ENCODE data around the gene OR1F1. TPM values are rescaled to one million over a fixed set of nuclear protein-coding genes. Genes with fewer than 3 reads are reported as not detected.

Gene OR1F1
- total RNA-seq, 1 experiment from 2014 or later = not detected

DNA sequence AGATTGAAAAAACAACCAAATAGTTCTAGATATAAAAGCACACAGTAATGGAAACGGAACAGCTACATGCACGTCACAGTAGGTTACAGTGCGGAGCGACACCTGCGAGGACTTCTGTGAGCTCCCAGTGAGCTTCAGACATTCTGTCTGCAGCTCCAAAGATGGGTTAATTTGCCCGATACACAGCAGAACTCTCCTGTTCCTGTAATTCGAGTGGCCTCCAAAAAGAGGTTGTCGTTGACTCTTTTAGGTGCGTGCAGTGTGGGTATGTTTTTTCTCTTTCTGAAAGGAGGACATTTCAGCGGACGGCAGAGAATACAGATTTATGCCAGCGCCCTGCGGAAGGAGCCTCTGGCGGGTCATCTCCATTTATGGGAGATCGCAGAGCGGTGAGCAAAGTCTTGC, 2.9 kb downstream of the OR1F1 start:
- no peak for DNase-seq
- no TSS peak for BruUV-seq (replicated peaks)
- ChIA-PET POLR2A (no interaction called here), CTCF (no interaction called here)
- H3K4me3 ChIP-seq (ENCODE audit: low read depth, low read length) = no peak overlapping the region; the same call in 1 of the 2 replicates
- H3K4me3 Mint-ChIP-seq (ENCODE audit: unreplicated experiment) = peak overlapping the region; percentile 66
- TF ChIP-seq, protein P1, sequence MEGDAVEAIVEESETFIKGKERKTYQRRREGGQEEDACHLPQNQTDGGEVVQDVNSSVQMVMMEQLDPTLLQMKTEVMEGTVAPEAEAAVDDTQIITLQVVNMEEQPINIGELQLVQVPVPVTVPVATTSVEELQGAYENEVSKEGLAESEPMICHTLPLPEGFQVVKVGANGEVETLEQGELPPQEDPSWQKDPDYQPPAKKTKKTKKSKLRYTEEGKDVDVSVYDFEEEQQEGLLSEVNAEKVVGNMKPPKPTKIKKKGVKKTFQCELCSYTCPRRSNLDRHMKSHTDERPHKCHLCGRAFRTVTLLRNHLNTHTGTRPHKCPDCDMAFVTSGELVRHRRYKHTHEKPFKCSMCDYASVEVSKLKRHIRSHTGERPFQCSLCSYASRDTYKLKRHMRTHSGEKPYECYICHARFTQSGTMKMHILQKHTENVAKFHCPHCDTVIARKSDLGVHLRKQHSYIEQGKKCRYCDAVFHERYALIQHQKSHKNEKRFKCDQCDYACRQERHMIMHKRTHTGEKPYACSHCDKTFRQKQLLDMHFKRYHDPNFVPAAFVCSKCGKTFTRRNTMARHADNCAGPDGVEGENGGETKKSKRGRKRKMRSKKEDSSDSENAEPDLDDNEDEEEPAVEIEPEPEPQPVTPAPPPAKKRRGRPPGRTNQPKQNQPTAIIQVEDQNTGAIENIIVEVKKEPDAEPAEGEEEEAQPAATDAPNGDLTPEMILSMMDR (IDR thresholded peaks at IDR 0.05; ENCODE audit: insufficient read depth in 1 of 2, low read depth in 1 of 2, low read length in 1 of 2, severe bottlenecking in 1 of 2, unreplicated experiment in 1 of 2) = no peak
- no peaks in the 10 kb centered on the region for H3K4me1 ChIP-seq
- no peak overlapping the region for H3K27ac Mint-ChIP-seq (ENCODE audit: unreplicated experiment)
- H3K27me3 ChIP-seq (replicated peaks; ENCODE audit: control insufficient read depth, insufficient read depth, low read length) = no peaks in the 10 kb centered on the region; the same call in 1 of the 2 replicates
- H3K27me3 Mint-ChIP-seq (ENCODE audit: insufficient read depth, unreplicated experiment) = peaks cover 3% of the 10 kb centered on the region
- H3K36me3 Mint-ChIP-seq (ENCODE audit: insufficient read depth, unreplicated experiment) = peaks cover 22% of the 10 kb centered on the region
- H3K36me3 ChIP-seq (ENCODE audit: control insufficient read depth, insufficient read depth, low read length) = no peaks in the 10 kb centered on the region
- no peaks in the 10 kb centered on the region for H3K9me3 Mint-ChIP-seq (ENCODE audit: unreplicated experiment)
- no peaks in the 10 kb centered on the region for H3K9me3 ChIP-seq
- intact Hi-C loops (cut with micrococcal nuclease; ENCODE audit: unreplicated experiment) = no loop called here
- no peaks in the 10 kb centered on the region for H3K4me1 Mint-ChIP-seq (ENCODE audit: low read depth, unreplicated experiment)

DNA sequence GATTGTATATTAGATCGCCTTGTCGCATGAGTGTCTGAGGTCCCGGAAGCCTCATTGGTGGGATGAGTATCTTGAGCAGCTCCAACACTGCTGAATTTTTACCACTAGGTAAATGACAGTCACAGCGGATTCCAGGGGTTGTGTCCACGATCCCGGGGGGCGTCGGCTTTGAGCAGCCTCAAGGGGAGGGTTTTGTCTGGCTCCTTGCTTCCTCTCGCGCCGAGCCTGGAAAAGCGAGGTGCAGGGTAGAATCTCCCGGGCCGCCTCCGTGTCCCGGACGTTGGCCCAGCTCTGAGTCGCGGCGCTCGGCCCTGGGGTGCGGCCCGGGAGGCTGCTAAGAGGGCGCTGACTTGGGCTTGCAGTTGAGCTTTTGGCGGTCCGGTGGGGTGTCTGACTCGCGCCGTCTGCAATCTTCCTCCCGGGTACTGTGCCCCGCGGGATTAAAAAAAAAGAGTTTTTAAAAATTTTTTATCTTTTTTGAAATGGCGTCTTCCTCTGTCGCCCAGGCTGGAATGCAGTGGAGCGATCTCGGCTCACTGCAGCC, 4.5 kb downstream of the OR1F1 start:
- no peaks in the 10 kb centered on the region; the same call in 1 of the 2 replicates for H3K27me3 ChIP-seq (replicated peaks; ENCODE audit: control insufficient read depth, insufficient read depth, low read length)
- intact Hi-C loops (cut with micrococcal nuclease; ENCODE audit: unreplicated experiment) = no loop called here
- no peaks in the 10 kb centered on the region for H3K9me3 ChIP-seq
- Mint-ChIP-seq H3K4me1 (ENCODE audit: low read depth, unreplicated experiment) (no peaks in the 10 kb centered on the region), H3K4me3 (ENCODE audit: unreplicated experiment) (no peak overlapping the region), H3K36me3 (ENCODE audit: insufficient read depth, unreplicated experiment) (peaks cover 22% of the 10 kb centered on the region), H3K9me3 (ENCODE audit: unreplicated experiment) (no peaks in the 10 kb centered on the region), H3K27ac (ENCODE audit: unreplicated experiment) (no peak overlapping the region), H3K27me3 (ENCODE audit: insufficient read depth, unreplicated experiment) (peaks cover 3% of the 10 kb centered on the region)
- ChIA-PET POLR2A (no interaction called here), CTCF (no interaction called here)
- H3K4me3 ChIP-seq (ENCODE audit: low read depth, low read length) = no peak overlapping the region
- TF ChIP-seq, protein P1 (IDR thresholded peaks at IDR 0.05; ENCODE audit: insufficient read depth in 1 of 2, low read depth in 1 of 2, low read length in 1 of 2, severe bottlenecking in 1 of 2, unreplicated experiment in 1 of 2) = no peak
- no peaks in the 10 kb centered on the region for H3K36me3 ChIP-seq (ENCODE audit: control insufficient read depth, insufficient read depth, low read length)
- DNase-seq = no peak
- BruUV-seq (replicated peaks) = no TSS peak
- H3K4me1 ChIP-seq = no peaks in the 10 kb centered on the region

DNA sequence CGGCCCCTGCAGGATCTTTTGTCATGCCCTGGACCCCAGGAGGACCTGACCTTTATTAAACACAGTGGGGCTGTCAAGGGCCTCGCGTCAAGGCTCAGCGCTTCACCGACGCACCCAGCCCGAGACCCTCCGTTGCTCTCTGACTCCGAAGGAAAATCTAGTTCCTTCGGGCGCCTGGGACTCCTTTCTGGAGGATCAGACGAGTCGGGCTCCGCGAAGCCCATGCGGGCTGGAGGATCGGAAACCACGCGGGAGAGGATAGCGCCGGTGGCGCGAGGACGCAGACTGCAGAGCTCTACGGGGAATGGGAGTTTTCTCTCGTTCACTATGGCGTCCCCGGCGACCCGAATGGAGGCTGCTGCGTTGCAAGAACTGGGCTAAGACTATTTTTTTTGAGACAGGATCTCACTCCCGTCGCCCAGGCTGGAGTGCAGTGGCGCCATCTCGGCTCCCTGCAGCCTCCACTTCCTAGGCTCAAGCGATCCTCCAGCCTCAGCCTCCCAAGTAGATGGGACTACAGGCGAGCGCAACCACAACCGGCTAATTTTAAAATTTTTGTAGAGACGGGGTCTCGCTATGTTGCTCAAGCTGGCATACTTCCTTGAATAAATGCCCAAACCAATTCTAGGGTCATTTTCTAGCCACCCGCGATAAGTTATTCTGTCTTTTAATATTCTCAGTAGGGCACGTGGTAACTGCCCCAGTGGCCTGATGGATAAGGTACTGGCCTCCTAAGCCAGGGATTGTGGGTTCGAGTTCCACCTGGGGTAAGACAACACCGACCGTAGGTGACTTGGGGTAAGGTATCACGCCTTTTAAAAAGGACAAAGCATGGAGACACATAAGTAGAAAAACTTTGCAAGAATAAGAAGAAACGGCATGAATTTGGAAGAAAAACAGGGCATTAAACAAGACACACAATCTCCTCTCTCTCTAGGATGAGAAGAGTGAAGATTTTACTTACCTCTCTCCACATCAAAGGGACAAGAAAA, 5.5 kb downstream of the OR1F1 start:
- intact Hi-C loops (cut with micrococcal nuclease; ENCODE audit: unreplicated experiment) = no loop called here
- CTCF ChIA-PET = no interaction called here

More for the DNA sequence above, 5.5 kb downstream of the OR1F1 start:
- no peaks in the 10 kb centered on the region for H3K4me1 Mint-ChIP-seq (ENCODE audit: low read depth, unreplicated experiment)
- H3K9me3 ChIP-seq = no peaks in the 10 kb centered on the region
- no peak for DNase-seq
- no TSS peak for BruUV-seq (replicated peaks)
- no peaks in the 10 kb centered on the region; the same call in 1 of the 2 replicates for H3K27me3 ChIP-seq (replicated peaks; ENCODE audit: control insufficient read depth, insufficient read depth, low read length)
- peaks cover 3% of the 10 kb centered on the region for H3K27me3 Mint-ChIP-seq (ENCODE audit: insufficient read depth, unreplicated experiment)
- no peak overlapping the region for H3K4me3 Mint-ChIP-seq (ENCODE audit: unreplicated experiment)
- TF ChIP-seq, protein P1 (IDR thresholded peaks at IDR 0.05; ENCODE audit: insufficient read depth in 1 of 2, low read depth in 1 of 2, low read length in 1 of 2, severe bottlenecking in 1 of 2, unreplicated experiment in 1 of 2) = no peak
- no peaks in the 10 kb centered on the region for H3K9me3 Mint-ChIP-seq (ENCODE audit: unreplicated experiment)
- H3K36me3 Mint-ChIP-seq (ENCODE audit: insufficient read depth, unreplicated experiment) = peaks cover 22% of the 10 kb centered on the region
- no peak overlapping the region for H3K27ac Mint-ChIP-seq (ENCODE audit: unreplicated experiment)
- no peaks in the 10 kb centered on the region for H3K4me1 ChIP-seq
- H3K4me3 ChIP-seq (ENCODE audit: low read depth, low read length) = no peak overlapping the region
- POLR2A ChIA-PET = no interaction called here
- no peaks in the 10 kb centered on the region for H3K36me3 ChIP-seq (ENCODE audit: control insufficient read depth, insufficient read depth, low read length)

Measured in Caco-2 (cell line).